ENCODE measurements around the gene TRPM7. TPM values are rescaled to one million over a fixed set of nuclear protein-coding genes. Genes with fewer than 3 reads are reported as not detected.
"Not testable (repeated sequence)": the region's sequence is repeated elsewhere in the genome, so short reads cannot be mapped to it uniquely, and the experiment has no call there.

TRPM7 gene
- total RNA-seq, 1 donor from 2014 or later = 56.2 TPM

GRCh38 chr15:50670115-50670514 is 16.5 kb downstream of the TRPM7 start:
- DNase-seq (ENCODE audit: low spot score) = no peak

GRCh38 chr15:50669611-50670010 is 17.0 kb downstream of the TRPM7 start:
- no peak for DNase-seq (ENCODE audit: low spot score)

DNA sequence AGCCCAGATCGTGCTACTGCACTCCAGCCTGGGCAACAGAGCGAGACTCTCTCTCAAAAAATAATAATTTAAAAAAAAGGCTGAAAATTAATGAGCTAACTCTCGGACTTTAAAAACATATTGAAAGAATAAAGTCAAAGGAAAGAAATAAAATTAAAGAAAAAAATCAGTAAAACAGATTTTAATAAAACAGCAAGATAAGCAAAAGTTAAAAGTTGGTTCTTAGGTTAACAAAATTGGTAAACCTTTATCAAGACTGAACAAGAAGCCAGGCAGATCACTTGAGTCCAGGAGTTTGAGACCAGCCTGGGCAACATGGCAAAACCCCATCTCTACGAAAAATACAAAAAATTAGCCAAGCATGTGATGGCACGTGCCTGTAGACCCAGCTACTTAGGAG is 20.7 kb downstream of the TRPM7 start:
- DNase-seq (ENCODE audit: low spot score) = no peak

DNA sequence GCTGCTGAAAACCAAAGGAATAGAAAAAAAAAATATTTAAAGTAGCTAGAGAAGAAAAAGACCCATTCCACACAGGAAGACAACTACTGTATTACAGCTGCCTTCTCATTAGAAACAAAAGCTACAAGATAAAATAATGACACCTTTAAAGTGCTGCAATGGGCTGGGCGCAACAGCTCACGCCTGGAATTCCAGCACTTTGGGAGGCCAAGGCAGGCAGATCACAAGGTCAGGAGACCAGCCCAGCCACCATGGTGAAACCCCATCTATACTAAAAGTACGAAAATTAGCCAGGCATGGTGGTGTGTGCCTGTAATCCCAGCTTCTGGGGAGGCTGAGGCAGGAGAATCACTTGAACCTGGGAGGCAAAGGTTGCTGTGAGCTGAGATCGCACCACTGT is 31.0 kb downstream of the TRPM7 start:
- DNase-seq (ENCODE audit: low spot score) = no peak

DNA sequence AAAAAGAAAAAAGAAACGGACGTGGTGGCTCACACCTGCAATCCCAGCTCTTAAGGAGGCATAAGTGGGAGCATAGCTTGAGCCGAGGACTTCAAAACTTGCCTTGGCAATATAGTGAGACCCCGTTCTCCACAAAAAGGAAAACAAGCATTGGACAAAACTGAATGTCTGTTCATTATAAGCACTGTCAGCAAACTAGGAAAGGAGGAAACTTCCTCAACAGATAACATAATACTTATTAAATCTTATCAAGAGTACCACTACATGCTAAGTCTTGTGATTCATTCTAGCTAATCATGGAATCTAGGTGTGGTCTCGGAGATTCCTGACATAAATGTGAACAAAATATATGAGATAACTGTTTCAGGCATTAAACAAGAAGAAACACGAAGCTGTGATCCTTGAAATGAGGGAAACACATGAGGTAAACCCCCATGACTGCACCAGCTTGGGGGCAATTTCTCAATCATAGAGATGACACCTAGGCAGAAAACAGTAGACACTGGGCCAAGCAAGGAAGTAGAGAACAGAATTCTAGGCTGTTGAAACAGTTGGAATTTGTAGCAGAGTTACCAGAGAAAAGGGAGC is 33.3 kb downstream of the TRPM7 start:
- no peak for DNase-seq (ENCODE audit: low spot score)

DNA sequence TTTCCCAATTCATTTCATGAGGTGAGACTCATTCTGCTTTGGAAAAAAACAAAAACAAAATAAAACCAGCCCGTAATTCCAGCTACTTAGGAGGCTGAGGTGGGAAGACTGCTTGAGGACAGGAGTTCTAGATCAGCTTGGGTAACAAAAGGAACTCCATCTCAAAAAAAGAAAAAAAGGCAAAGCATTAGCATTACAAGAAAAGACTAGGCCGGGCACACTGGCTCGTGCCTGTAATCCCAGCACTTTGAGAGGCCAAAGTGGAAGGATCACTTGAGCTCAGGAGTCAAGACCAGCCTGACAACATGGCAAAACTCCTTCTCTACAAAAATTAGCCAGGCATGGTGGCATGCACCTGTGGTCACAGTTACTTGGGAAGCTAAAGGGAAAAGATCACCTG is 33.9 kb downstream of the TRPM7 start:
- no peak for DNase-seq (ENCODE audit: low spot score)

- DNase-seq (ENCODE audit: low spot score) = no peak
Measured at GRCh38 chr15:50641318-50641717, 45.3 kb downstream of the TRPM7 start.

DNA sequence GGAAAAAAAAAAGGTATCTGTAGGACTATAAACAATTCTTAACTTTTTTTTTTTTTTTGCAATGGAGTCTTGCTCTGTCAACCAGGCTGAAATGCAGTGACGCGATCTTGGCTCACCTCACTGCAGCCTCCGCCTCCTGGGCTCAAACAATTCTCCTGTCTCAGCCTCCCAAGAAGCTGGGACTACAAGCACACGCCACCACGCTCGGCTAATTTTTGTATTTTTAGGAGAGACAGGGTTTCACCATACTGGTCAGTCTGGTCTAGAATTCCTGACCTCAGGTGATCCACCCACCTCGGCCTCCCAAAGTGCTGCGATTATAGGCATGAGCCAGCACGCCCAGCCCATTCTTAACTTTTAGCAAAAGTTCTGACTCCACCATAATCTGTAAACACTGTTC is 50.5 kb downstream of the TRPM7 start:
- DNase-seq (ENCODE audit: low spot score) = no peak

GRCh38 chr15:50633653-50634052 is 52.9 kb downstream of the TRPM7 start:
- DNase-seq (ENCODE audit: low spot score) = no peak

GRCh38 chr15:50628421-50628820 is 58.2 kb downstream of the TRPM7 start:
- no peak for DNase-seq (ENCODE audit: low spot score)

GRCh38 chr15:50627351-50628055 is 59.1 kb downstream of the TRPM7 start:
- DNase-seq (ENCODE audit: low spot score) = no peak

DNA sequence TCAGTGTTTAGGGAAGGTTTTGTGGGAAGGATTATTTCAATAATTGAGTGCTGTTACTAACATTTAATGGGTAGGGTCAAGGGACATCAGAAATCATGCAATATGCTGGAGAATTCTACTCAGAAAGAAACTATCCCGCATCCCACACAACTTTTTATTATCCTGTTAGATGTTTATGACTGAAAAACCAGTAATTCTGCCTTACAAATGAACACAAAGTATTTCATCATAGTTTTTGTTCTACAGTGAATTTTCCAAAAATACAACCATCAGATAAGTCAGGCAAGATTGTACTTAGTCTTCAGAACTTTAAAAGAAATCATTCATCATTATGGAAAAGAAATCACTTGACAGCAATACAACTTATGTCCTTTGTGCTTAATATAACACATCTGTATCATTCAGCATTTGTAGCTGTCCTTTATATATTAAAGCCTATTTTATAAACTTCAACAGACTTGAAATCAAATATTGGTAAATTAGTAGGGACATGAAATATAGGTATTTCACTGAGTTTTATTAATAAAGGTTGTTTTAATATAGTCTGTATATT is 61.9 kb downstream of the TRPM7 start:
- DNase-seq (ENCODE audit: low spot score) = no peak

DNA sequence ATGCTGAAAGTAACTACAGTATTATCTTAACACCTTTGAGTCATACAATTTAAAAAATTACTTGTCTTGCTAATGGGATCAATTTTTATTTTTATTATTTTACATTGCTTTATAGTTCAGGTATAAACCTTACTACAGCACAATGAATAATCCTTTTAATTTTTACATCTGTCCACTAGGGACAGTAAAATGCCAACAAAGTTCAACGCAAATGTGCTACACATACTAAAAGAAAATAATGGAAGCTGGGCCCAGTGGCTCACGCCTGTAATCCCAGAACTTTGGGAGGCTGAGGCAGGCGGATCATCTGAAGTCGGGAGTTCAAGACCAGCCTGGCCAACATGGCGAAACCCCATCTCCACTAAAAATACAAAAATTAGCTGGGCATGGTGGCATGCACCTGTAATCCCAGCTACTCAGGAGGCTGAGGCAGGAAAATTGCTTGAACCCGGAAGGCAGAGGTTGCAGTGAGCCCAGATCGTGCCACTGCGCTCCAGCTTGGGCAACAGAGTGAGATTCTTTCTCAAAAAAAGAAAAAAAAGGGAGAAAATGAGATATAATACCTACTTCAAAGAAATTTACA is 64.1 kb downstream of the TRPM7 start:
- DNase-seq (ENCODE audit: low spot score) = not testable (repeated sequence)

DNA sequence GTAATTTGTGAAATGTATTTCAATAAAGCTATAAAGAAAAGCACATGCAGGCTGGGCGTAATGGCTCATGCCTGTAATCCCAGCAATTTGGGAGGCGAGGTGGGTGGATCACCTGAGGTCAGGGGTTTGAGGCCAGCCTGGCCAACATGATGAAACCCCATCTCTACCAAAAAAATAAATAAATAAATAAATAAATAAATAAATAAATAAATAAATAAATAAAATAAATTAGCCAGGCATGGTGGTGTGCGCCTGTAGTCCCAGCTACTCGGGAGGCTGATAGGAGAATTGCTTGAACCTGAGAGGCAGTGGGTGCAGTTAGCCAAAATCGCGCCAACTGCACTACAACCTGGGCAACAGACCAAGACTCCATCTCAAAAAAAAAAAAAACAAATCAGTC is 69.6 kb downstream of the TRPM7 start:
- not testable (repeated sequence) for DNase-seq (ENCODE audit: low spot score)

GRCh38 chr15:50616554-50616953 is 70.0 kb downstream of the TRPM7 start:
- DNase-seq (ENCODE audit: low spot score) = not testable (repeated sequence)

GRCh38 chr15:50613600-50613999 is 73.0 kb downstream of the TRPM7 start:
- no peak for DNase-seq (ENCODE audit: low spot score)

DNA sequence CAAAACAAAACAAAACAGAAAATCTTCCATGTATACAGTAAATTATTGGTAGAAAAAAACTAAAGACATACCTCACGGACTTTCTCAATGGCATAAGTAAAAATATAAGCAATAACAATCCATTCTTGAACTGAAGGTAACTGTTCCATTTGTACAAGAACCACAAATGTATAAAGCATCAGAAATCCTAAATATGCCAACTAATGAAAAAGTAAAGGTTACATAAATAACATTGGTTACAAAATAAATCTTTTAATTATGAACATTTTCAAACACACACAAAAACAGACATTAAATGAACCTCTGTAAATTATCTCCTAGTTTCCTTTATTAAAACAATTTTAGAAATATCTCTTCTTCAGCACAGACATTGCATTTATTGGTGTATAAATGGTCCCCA is 79.5 kb downstream of the TRPM7 start:
- DNase-seq (ENCODE audit: low spot score) = no peak

DNA sequence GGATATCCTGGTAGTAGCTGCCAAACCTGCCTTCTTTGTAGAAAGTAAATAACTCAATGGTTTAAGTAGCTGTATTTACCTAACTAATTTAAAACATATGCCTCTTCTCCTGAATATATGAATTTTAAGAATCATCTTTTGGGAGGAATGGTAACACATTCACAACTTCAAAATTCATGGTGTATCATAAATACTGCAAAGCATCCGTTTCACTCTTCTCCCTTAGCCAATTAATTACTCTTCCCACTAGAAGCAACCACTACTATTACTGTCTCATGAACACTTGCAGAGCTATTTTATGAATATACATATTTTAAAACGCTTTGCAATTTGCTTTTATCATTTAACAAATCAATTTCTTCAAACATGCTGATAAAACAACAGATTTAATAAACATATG is 81.1 kb downstream of the TRPM7 start:
- no peak for DNase-seq (ENCODE audit: low spot score)

DNA sequence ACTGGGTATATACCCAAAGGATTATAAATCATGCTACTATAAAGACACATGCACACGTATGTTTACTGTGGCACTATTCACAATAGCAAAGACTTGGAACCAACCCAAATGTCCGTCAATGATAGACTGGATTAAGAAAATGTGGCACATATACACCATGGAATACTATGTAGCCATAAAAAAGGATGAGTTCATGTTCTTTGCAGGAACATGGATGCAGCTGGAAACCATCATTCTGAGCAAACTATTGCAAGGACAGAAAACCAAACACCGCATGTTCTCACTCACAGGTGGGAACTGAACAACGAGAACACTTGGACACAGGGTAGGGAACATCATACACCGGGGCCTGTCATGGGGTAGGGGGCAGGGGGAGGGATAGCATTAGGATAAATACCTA is 84.6 kb downstream of the TRPM7 start:
- DNase-seq (ENCODE audit: low spot score) = not testable (repeated sequence)

GRCh38 chr15:50594311-50594710 is 92.3 kb downstream of the TRPM7 start:
- DNase-seq (ENCODE audit: low spot score) = no peak

DNA sequence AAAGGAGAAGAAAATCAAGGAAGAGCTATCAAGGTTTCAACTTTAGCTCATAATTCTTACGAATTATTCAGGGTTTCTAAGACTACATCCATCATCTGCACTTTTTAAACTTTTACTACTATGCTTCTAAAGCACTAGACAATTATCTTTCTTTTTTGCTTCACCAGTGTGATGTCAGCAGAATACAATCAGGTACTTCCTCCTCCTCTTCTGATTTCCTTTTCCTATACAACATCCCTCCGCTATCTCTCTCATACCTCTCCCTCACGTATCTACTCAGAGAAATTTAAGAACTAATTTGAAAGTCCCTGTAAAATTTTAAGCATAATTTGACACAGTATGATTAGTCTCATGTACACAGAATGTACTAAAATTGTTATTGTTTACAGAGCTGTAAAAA is 92.8 kb downstream of the TRPM7 start:
- DNase-seq (ENCODE audit: low spot score) = no peak

GRCh38 chr15:50590288-50590687 is 96.3 kb downstream of the TRPM7 start:
- DNase-seq (ENCODE audit: low spot score) = no peak

GRCh38 chr15:50577492-50577891 is 109.1 kb downstream of the TRPM7 start:
- DNase-seq (ENCODE audit: low spot score) = no peak
